ENCODE data around the gene CCDC157.
A peak's percentile ranks its signal among the peaks of the same experiment; 100 is the strongest.

Gene CCDC157

GRCh38 chr22:30357650-30358215 is 926 bp downstream of the CCDC157 start:
- DNase-seq: no peak

- DNase-seq: no peak
Measured at GRCh38 chr22:30358541-30358940, 1.7 kb downstream of the CCDC157 start.

- DNase-seq: no peak
Measured at GRCh38 chr22:30361916-30362650, 5.3 kb downstream of the CCDC157 start.

GRCh38 chr22:30362651-30363281 is 6.0 kb downstream of the CCDC157 start:
- no peak for DNase-seq

- no peak for DNase-seq
Measured at GRCh38 chr22:30365891-30366290, 9.1 kb downstream of the CCDC157 start.

GRCh38 chr22:30368420-30368819 is 11.6 kb downstream of the CCDC157 start:
- DNase-seq: no peak

- DNase-seq: no peak
Measured at GRCh38 chr22:30370641-30371230, 13.9 kb downstream of the CCDC157 start.

GRCh38 chr22:30371321-30371720 is 14.5 kb downstream of the CCDC157 start:
- no peak for DNase-seq

GRCh38 chr22:30371981-30372380 is 15.2 kb downstream of the CCDC157 start:
- no peak for DNase-seq

- DNase-seq: no peak
Measured at GRCh38 chr22:30372915-30373314, 16.1 kb downstream of the CCDC157 start.

GRCh38 chr22:30373331-30374325 is 16.8 kb downstream of the CCDC157 start:
- DNase-seq: no peak

GRCh38 chr22:30375312-30375849 is 18.6 kb downstream of the CCDC157 start:
- no peak for DNase-seq

GRCh38 chr22:30380011-30380410 is 23.2 kb downstream of the CCDC157 start:
- no peak for DNase-seq

GRCh38 chr22:30381264-30381663 is 24.5 kb downstream of the CCDC157 start:
- no peak for DNase-seq

GRCh38 chr22:30382340-30382739 is 25.5 kb downstream of the CCDC157 start:
- no peak for DNase-seq

GRCh38 chr22:30383061-30383460 is 26.3 kb downstream of the CCDC157 start:
- DNase-seq: no peak

- DNase-seq: no peak
Measured at GRCh38 chr22:30385942-30386341, 29.1 kb downstream of the CCDC157 start.

GRCh38 chr22:30386608-30386959 is 29.8 kb downstream of the CCDC157 start:
- DNase-seq: no peak

- peak; percentile 66 for DNase-seq
Measured at GRCh38 chr22:30386960-30387827, 30.4 kb downstream of the CCDC157 start, which contains the start of gene RNF215. Gene RNF215 (minus strand): TSS chr22:30387411. CDS start chr22:30387313, 98 bp downstream.

GRCh38 chr22:30390974-30391691 is 34.3 kb downstream of the CCDC157 start:
- peak; percentile 45 for DNase-seq

Data from kidney glomerular epithelial cell (primary cell).